ENCODE results near the gene ERG28. TPM values are rescaled to one million over a fixed set of nuclear protein-coding genes. Genes with fewer than 3 reads are reported as not detected.

Gene ERG28
- total and polyA plus RNA-seq, 2 experiments from 2014 or later: 27.9 to 95.1 TPM

GRCh38 chr14:75709207-75709812, 48.6 kb upstream of the ERG28 start:
- DNase-seq (ENCODE audit: low spot score) (peak; percentile 90), ATAC-seq (peak; percentile 65)
- Histone ChIP-seq H3K79me2 (replicated peaks; ENCODE audit: insufficient read depth) (no peaks in the 10 kb centered on the region), H3F3A (replicated peaks; ENCODE audit: low read depth) (no peaks in the 10 kb centered on the region), H3K4me3 (no peak overlapping the region), H4K20me1 (replicated peaks; ENCODE audit: insufficient read depth) (no peaks in the 10 kb centered on the region), H3K9me2 (ENCODE audit: insufficient read depth) (no peaks in the 10 kb centered on the region), H3K4me1 (ENCODE audit: insufficient read depth) (peaks cover 5% of the 10 kb centered on the region; the same call in 1 of the 2 replicates), H3K4me2 (no peak overlapping the region), H3K27me3 (ENCODE audit: insufficient read depth) (no peaks in the 10 kb centered on the region), H3K27ac (ENCODE audit: low read depth) (no peak overlapping the region), H3K36me3 (ENCODE audit: insufficient read depth) (peaks cover 3% of the 10 kb centered on the region; the same call in 1 of the 2 replicates), H2AFZ (no peak overlapping the region)
- Mint-ChIP-seq H3K4me3 (no peak overlapping the region), H3K9me3 (no peaks in the 10 kb centered on the region), H3K4me1 (peaks cover 15% of the 10 kb centered on the region), H3K36me3 (ENCODE audit: low read depth) (peaks cover 8% of the 10 kb centered on the region; the same call in 2 of the 3 replicates), H3K27me3 (ENCODE audit: insufficient read depth, low read depth, poor library complexity) (no peaks in the 10 kb centered on the region), H3K27ac (no peak overlapping the region)
- no peak for TF ChIP-seq CREB1 (CRISPR knock-in tag; IDR thresholded peaks at IDR 0.05; ENCODE audit: low read depth)
- no peak for TF ChIP-seq EZH2 (IDR thresholded peaks at IDR 0.05; ENCODE audit: low read depth, unreplicated experiment)
- no peak for TF ChIP-seq EZH2phosphoT487 (IDR thresholded peaks at IDR 0.05; ENCODE audit: unreplicated experiment)
- TF ChIP-seq JUNB (IDR thresholded peaks at IDR 0.05; ENCODE audit: unreplicated experiment): no peak
- TF ChIP-seq ETS1 (IDR thresholded peaks at IDR 0.05): no peak
- no peak for TF ChIP-seq STAT1 (IDR thresholded peaks at IDR 0.05; ENCODE audit: unreplicated experiment)
- peak; percentile 79 to 87 for TF ChIP-seq CTCF (conservative IDR thresholded peaks at IDR 0.05; ENCODE audit: low read depth in 2 of 2)

- Histone ChIP-seq H3K27ac (ENCODE audit: low read depth) (no peak overlapping the region), H4K20me1 (replicated peaks; ENCODE audit: insufficient read depth) (0 out of 2 replicates have a peak, but pooled peaks cover 4% of the 10 kb centered on the region), H3K79me2 (replicated peaks; ENCODE audit: insufficient read depth) (no peaks in the 10 kb centered on the region), H3K4me1 (ENCODE audit: insufficient read depth) (no peaks in the 10 kb centered on the region), H3K4me3 (no peak overlapping the region), H3K4me2 (no peak overlapping the region), H3K9me2 (ENCODE audit: insufficient read depth) (no peaks in the 10 kb centered on the region), H3K27me3 (ENCODE audit: insufficient read depth) (no peaks in the 10 kb centered on the region), H3F3A (replicated peaks; ENCODE audit: low read depth) (no peaks in the 10 kb centered on the region), H3K36me3 (ENCODE audit: insufficient read depth) (peaks cover 7% of the 10 kb centered on the region), H2AFZ (no peak overlapping the region)
- DNase-seq (ENCODE audit: low spot score) (no peak), ATAC-seq (no peak)
- Mint-ChIP-seq H3K9me3 (no peaks in the 10 kb centered on the region), H3K4me1 (no peaks in the 10 kb centered on the region), H3K27ac (no peak overlapping the region), H3K36me3 (ENCODE audit: low read depth) (peaks cover 16% of the 10 kb centered on the region; the same call in 2 of the 3 replicates), H3K4me3 (no peak overlapping the region), H3K27me3 (ENCODE audit: insufficient read depth, low read depth, poor library complexity) (no peaks in the 10 kb centered on the region)
- TF ChIP-seq REST (IDR thresholded peaks at IDR 0.05; ENCODE audit: unreplicated experiment): no peak
- no peak for TF ChIP-seq ZNF462 (CRISPR knock-in tag; IDR thresholded peaks at IDR 0.05)
Observed at GRCh38 chr14:75705014-75705413, 44.3 kb upstream of the ERG28 start.

All from GM23338 (cell line).